GM12878 (cell line): ENCODE results near the gene POLR1D. TPM values are rescaled to one million over a fixed set of nuclear protein-coding genes. Genes with fewer than 3 reads are reported as not detected.

Experiments used
- ATAC-seq: fragments of 200-7000 bp; cut with Tn5 transposase; 3 replicates; pipeline ENCODE4 v1.9.1; 2020; ENCODE audit warnings: mild to moderate bottlenecking, moderate library complexity
- BruUV-seq: library from RNA; stranded (reverse); fragments of 400-500 nt; replicated peaks from 2 replicates; lab custom pipeline; 2021; lab: Mats Ljungman, UMichigan
- CTCF ChIA-PET: fragments of 300-600 bp; sonication (Branson Sonifier 250); formaldehyde crosslinking; extraction: SDS; loops from one replicate; lab custom pipeline; 2021; ENCODE audit warnings: inconsistent platforms; lab: Yijun Ruan, JAX
- POLR2A ChIA-PET: fragments of 350-600 bp; formaldehyde crosslinking; extraction: SDS; loops from one replicate; lab custom pipeline; 2021; ENCODE audit warnings: inconsistent platforms; lab: Charles Lee
- RAD21 ChIA-PET: fragments of 300-600 bp; sonication (Branson Sonifier 250); formaldehyde crosslinking; loops from one replicate; lab custom pipeline; 2023; ENCODE audit warnings: antibody characterized with exemption; ENCODE audit not compliant: unreplicated experiment; lab: Charles Lee
- SMC1A ChIA-PET: fragments of 300-600 bp; sonication (Branson Sonifier 250); formaldehyde crosslinking; loops from one replicate; lab custom pipeline; 2023; ENCODE audit not compliant: unreplicated experiment, uncharacterized antibody; lab: Charles Lee
- DNase-seq: peaks from one replicate; pipeline ENCODE4 v3.0.0-alpha.2; 2011; ENCODE audit warnings: low read depth, low spot score
- FAIRE-seq: peaks from 3 replicates; lab custom pipeline; 2011; peaks lifted over from hg19 to GRCh38; lab: Jason Lieb, UNC
- H2AFZ ChIP-seq: 2 replicates; pipeline ENCODE4 v1.6.0; 2011; ENCODE audit warnings: low read depth, low read length, control low read depth; ENCODE audit not compliant: control insufficient read depth
- H3K27ac ChIP-seq: 2 replicates; pipeline ENCODE4 v1.5.1; 2011; ENCODE audit warnings: control low read depth; ENCODE audit not compliant: control insufficient read depth, insufficient read depth
- H3K27me3 ChIP-seq, 2 experiments: replicated peaks in 1 of 2; 2 replicates each; pipeline versions ENCODE4 v1.6.0 to v1.6.1; 2011; ENCODE audit warnings: low read length in 1 of 2; ENCODE audit not compliant: control insufficient read depth in 2 of 2, insufficient read depth in 2 of 2
- H3K36me3 ChIP-seq, 2 experiments: 2 replicates each; pipeline ENCODE4 v1.5.1; 2011; ENCODE audit warnings: low read length in 1 of 2; ENCODE audit not compliant: control insufficient read depth in 2 of 2, insufficient read depth in 2 of 2
- H3K4me1 ChIP-seq: 2 replicates; pipeline ENCODE4 v1.6.1; 2011; ENCODE audit warnings: mild to moderate bottlenecking, low read length, moderate library complexity, mixed read lengths; ENCODE audit not compliant: control insufficient read depth, insufficient read depth
- H3K4me2 ChIP-seq: 2 replicates; pipeline ENCODE4 v1.6.0; 2011; ENCODE audit warnings: control low read depth; ENCODE audit not compliant: control insufficient read depth, insufficient read depth
- H3K4me3 ChIP-seq: fragments of 200-600 bp; sonication (generic); 2 replicates; pipeline ENCODE4 v1.5.1; 2016
- H3K79me2 ChIP-seq: 2 replicates; pipeline ENCODE4 v1.6.0; 2011; ENCODE audit warnings: low read length; ENCODE audit not compliant: control insufficient read depth, insufficient read depth
- H3K9ac ChIP-seq: 2 replicates; pipeline ENCODE4 v1.8.0; 2011; ENCODE audit warnings: low read length, control low read depth, mixed read lengths; ENCODE audit not compliant: control insufficient read depth, insufficient read depth
- H3K9me3 ChIP-seq: replicated peaks from 3 replicates; pipeline ENCODE4 v1.5.1; 2011; ENCODE audit warnings: mild to moderate bottlenecking, low read length; ENCODE audit not compliant: control insufficient read depth, insufficient read depth
- H4K20me1 ChIP-seq: 2 replicates; pipeline ENCODE4 v1.6.0; 2011; ENCODE audit not compliant: control insufficient read depth, insufficient read depth
- CEBPZ ChIP-seq: fragments of 150-350 bp; IDR thresholded peaks from 2 replicates; pipeline ENCODE4 v1.6.1; 2016; ENCODE audit warnings: low read depth, low read length
- CREM ChIP-seq: IDR thresholded peaks from 2 replicates; pipeline ENCODE4 v1.6.1; 2014; ENCODE audit warnings: antibody characterized with exemption, low read depth
- GATAD2B ChIP-seq: fragments of 450-650 bp; conservative IDR thresholded peaks from 2 replicates; pipeline ENCODE4 v1.6.1; 2017; ENCODE audit warnings: low read depth, mild to moderate bottlenecking, moderate library complexity
- HDAC6 ChIP-seq: fragments of 200-600 bp; sonication (generic); IDR thresholded peaks from one replicate; pipeline ENCODE4 v1.8.0; 2017; ENCODE audit warnings: antibody characterized with exemption; ENCODE audit not compliant: unreplicated experiment
- IKZF2 ChIP-seq, 2 experiments: fragments of 450-650 bp; IDR thresholded peaks; 2 replicates each; pipeline ENCODE4 v1.6.1; 2017; ENCODE audit warnings: mild to moderate bottlenecking in 2 of 2, moderate library complexity in 2 of 2
- IRF5 ChIP-seq: fragments of 450-650 bp; IDR thresholded peaks from 2 replicates; pipeline ENCODE4 v1.6.1; 2017; ENCODE audit warnings: borderline replicate concordance
- MEF2A ChIP-seq: IDR thresholded peaks from 2 replicates; pipeline ENCODE4 v1.6.1; 2011; ENCODE audit warnings: low read depth, mild to moderate bottlenecking, low read length, moderate library complexity; ENCODE audit not compliant: insufficient read depth
- MTA2 ChIP-seq: fragments of 450-650 bp; IDR thresholded peaks from 2 replicates; pipeline ENCODE4 v1.6.1; 2016; ENCODE audit warnings: low read depth, mild to moderate bottlenecking, moderate library complexity
- MYB ChIP-seq: fragments of 150-350 bp; IDR thresholded peaks from 2 replicates; pipeline ENCODE4 v1.6.1; 2014; ENCODE audit warnings: mild to moderate bottlenecking, low read depth, low read length, borderline replicate concordance
- RAD21 ChIP-seq: IDR thresholded peaks from 2 replicates; pipeline ENCODE4 v1.6.1; 2011; ENCODE audit warnings: mild to moderate bottlenecking, low read depth, low read length, moderate library complexity; ENCODE audit not compliant: insufficient read depth
- SREBF2 ChIP-seq: IDR thresholded peaks from 2 replicates; pipeline ENCODE4 v1.6.1; 2012; ENCODE audit warnings: mild to moderate bottlenecking, low read length
- SUPT20H ChIP-seq: IDR thresholded peaks from 2 replicates; pipeline ENCODE4 v1.6.1; 2011; ENCODE audit warnings: low read depth, mild to moderate bottlenecking, low read length, moderate library complexity, borderline replicate concordance; ENCODE audit not compliant: control insufficient read depth
- WRNIP1 ChIP-seq: IDR thresholded peaks from 2 replicates; pipeline ENCODE4 v1.6.1; 2011; ENCODE audit warnings: low read depth, low read length, improper control_type of control experiment, borderline replicate concordance
- ZNF24 ChIP-seq: fragments of 450-650 bp; IDR thresholded peaks from 2 replicates; pipeline ENCODE4 v1.6.1; 2017; ENCODE audit warnings: antibody characterized with exemption, mild to moderate bottlenecking
- WGBS: methylation state at CpG from one replicate; pipeline ENCODE4 v1.1.6; 2016; ENCODE audit warnings: low lambda C conversion rate; ENCODE audit not compliant: insufficient replicate concordance, insufficient coverage; ENCODE audit errors: missing lambda C conversion rate; 5-methylcytosine and 5-hydroxymethylcytosine counted together
- in situ Hi-C: fragments of 300-500 bp; cut with MboI; formaldehyde crosslinking; loops from 9 replicates; pipeline ENCODE4 v1.14.3; 2018; ENCODE audit warnings: mixed read lengths
- intact Hi-C: fragments of 100-400 bp; cut with micrococcal nuclease; formaldehyde crosslinking; loops from one replicate; pipeline ENCODE4 v1.14.2; 2022; ENCODE audit not compliant: unreplicated experiment
- polyA plus RNA-seq, 11 experiments: library from polyadenylated mRNA; depleted of rRNA in 4 of 11; unstranded in 6 of 11; stranded (reverse) in 5 of 11; fragments of >200 nt; fragmentation: Nextera tagmentation in 4 of 11; fragmentation: Illumina TruSeq in 1 of 11; extraction: Ambion mirVana in 4 of 11; extraction: Trizol in 1 of 11; gene quantifications; 1 replicate in 1 of 11; 2 replicates in 10 of 11; pipeline versions ENCODE4 v1.2.1 to v1.2.3, GENCODE V29; 2011 to 2016; ENCODE audit warnings: inconsistent platforms in 2 of 11, missing spikeins in 2 of 11, low read depth in 1 of 11
- total RNA-seq, 4 experiments: library from RNA; depleted of rRNA in 3 of 4; stranded (reverse); fragments of >200 nt in 3 of 4; fragmentation: Illumina TruSeq in 1 of 4; extraction: Trizol in 1 of 4; gene quantifications; 2 replicates each; pipeline versions ENCODE4 v1.2.1 to v1.2.3, GENCODE V29; 2013 to 2021

The POLR1D gene
- total and polyA plus RNA-seq, 10 of the 15 experiments (the other 5 are each of a cell fraction or from before 2014, with no cell fraction given) = 119 to 223 (median 160) TPM

DNA sequence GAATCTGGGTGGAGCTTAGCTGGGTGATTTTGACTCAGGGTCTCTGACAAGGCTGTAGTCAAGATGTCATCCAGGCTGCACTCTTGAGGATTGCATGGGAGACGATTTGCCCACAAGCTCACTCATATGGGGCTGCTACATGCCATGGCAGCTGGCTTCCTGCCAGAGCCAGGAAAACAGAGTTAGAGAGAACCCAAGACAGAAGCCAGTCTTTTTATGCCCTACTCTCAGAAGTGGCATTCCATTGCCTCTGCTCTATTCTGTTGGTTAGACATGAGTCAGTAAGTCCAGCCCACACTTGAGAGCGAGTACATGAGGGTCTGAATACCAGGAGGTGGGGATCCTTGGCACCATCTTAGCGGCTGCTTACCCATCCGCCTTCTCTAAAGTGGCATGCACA lies 9.5 kb downstream of the POLR1D start (continued):
- TF ChIP-seq CEBPZ (no peak), ZNF24 (no peak), MTA2 (no peak), HDAC6 (no peak), SREBF2 (no peak)

- peaks cover 24% of the 10 kb centered on the region for H3K79me2 ChIP-seq
- intact Hi-C loops = no loop called here
- in situ Hi-C loops = no loop called here
- peaks cover 3% of the 10 kb centered on the region; the same call in 1 of the 2 replicates for H4K20me1 ChIP-seq
- no peak overlapping the region for H3K4me2 ChIP-seq
- H3K27me3 ChIP-seq = no peaks in the 10 kb centered on the region
- ChIA-PET POLR2A (interaction anchor here (1.9 kb wide), 1 partner anchor 11 kb away, joined by 6 read pairs; the partner anchor contains the start of genes LNX2 and POLR1D), CTCF (interaction anchor here (1.3 kb wide), 1 partner anchor 10 kb away, joined by 4 read pairs; no protein-coding TSS in a partner anchor)
- peaks cover 0 to 13% of the 10 kb centered on the region in 2 experiments; a peak in 2 of 4 replicates for H3K36me3 ChIP-seq
- no peak overlapping the region for H3K9ac ChIP-seq
- DNase-seq = no peak
- no peak for FAIRE-seq
- H3K4me1 ChIP-seq = no peaks in the 10 kb centered on the region
- no peak for TF ChIP-seq GATAD2B
- no peak for TF ChIP-seq RAD21
- no peak for TF ChIP-seq ZNF24
- no peak for TF ChIP-seq MEF2A
- no peak for TF ChIP-seq SUPT20H
- no peak for TF ChIP-seq CREM
- TF ChIP-seq MYB = no peak
- TF ChIP-seq WRNIP1 = no peak
- TF ChIP-seq IRF5 = no peak
- no peak for TF ChIP-seq IKZF2 (IDR thresholded peaks at IDR 0.05)
- TF ChIP-seq, all 136 proteins: peak for 0
- Histone ChIP-seq H3K9me3 (no peaks in the 10 kb centered on the region), H3K27ac (no peak overlapping the region), H2AFZ (no peak overlapping the region), H3K4me3 (no peak overlapping the region)
- no TSS peak for BruUV-seq
- RAD21 ChIA-PET = interaction anchor here (0.6 kb wide), 1 partner anchor 965 kb away, joined by 3 read pairs; no protein-coding TSS in a partner anchor
- WGBS = 59% methylated on average over 2 of the region's 2 CpGs
- SMC1A ChIA-PET = interaction anchor here (1.0 to 1.4 kb wide), 2 partner anchors 9 to 11 kb away, joined by 3 read pairs; partner anchors contain the start of genes LNX2 and POLR1D
- ATAC-seq = no peak
Measured at GRCh38 chr13:27631665-27632064, 10.0 kb downstream of the POLR1D start.
